Activated effector memory CD4-positive, alpha-beta T cell treated with Interleukin-2 at 50 U/mL for 16 hours (primary cell): ENCODE measurements around the gene PRPS1L1.

Experiments
- DNase-seq: peaks from one replicate; pipeline ENCODE4 v3.0.0-alpha.2; 2020

The PRPS1L1 gene

GRCh38 chr7:18013936-18014335 lies 13.7 kb downstream of the PRPS1L1 start:
- no peak for DNase-seq

GRCh38 chr7:18004372-18004771 lies 23.3 kb downstream of the PRPS1L1 start:
- no peak for DNase-seq

- DNase-seq: no peak
Measured at GRCh38 chr7:18003286-18003994, 24.2 kb downstream of the PRPS1L1 start.

GRCh38 chr7:17998692-17999091 lies 29.0 kb downstream of the PRPS1L1 start:
- DNase-seq: no peak

GRCh38 chr7:17996442-17997223 lies 31.0 kb downstream of the PRPS1L1 start:
- no peak for DNase-seq

GRCh38 chr7:17996040-17996439 lies 31.6 kb downstream of the PRPS1L1 start:
- DNase-seq: no peak

- DNase-seq: no peak
Measured at GRCh38 chr7:17994079-17994850, 33.4 kb downstream of the PRPS1L1 start.

- DNase-seq: no peak
Measured at GRCh38 chr7:17991866-17992648, 35.6 kb downstream of the PRPS1L1 start.

- no peak for DNase-seq
Measured at GRCh38 chr7:17990761-17991160, 36.9 kb downstream of the PRPS1L1 start.

GRCh38 chr7:17989546-17989945 lies 38.1 kb downstream of the PRPS1L1 start:
- DNase-seq: no peak

GRCh38 chr7:17988858-17989257 lies 38.8 kb downstream of the PRPS1L1 start:
- no peak for DNase-seq

GRCh38 chr7:17988141-17988540 lies 39.5 kb downstream of the PRPS1L1 start:
- no peak for DNase-seq

GRCh38 chr7:17986851-17987250 lies 40.8 kb downstream of the PRPS1L1 start:
- DNase-seq: no peak

GRCh38 chr7:17985473-17986239 lies 42.0 kb downstream of the PRPS1L1 start:
- DNase-seq: no peak

- no peak for DNase-seq
Measured at GRCh38 chr7:17984288-17984687, 43.4 kb downstream of the PRPS1L1 start.

- DNase-seq: no peak
Measured at GRCh38 chr7:17983221-17984062, 44.2 kb downstream of the PRPS1L1 start.

- no peak for DNase-seq
Measured at GRCh38 chr7:17976952-17977351, 50.7 kb downstream of the PRPS1L1 start.
